NCI-H748 (cell line): Measurements from ENCODE around the gene SELPLG.
"Not testable (repeated sequence)": the region's sequence is repeated elsewhere in the genome, so short reads cannot be mapped to it uniquely, and the experiment has no call there.

Source experiments
- DNase-seq: peaks from one replicate; lab custom pipeline; 2025; ENCODE audit not compliant: unreplicated experiment; lab: John Stamatoyannopoulos, UW

SELPLG gene

GRCh38 chr12:108633534-108634248, at the start of gene SELPLG:
TSS of gene SELPLG (minus strand) at chr12:108633894. CDS start at chr12:108624307, 9,587 bp downstream.
- no peak for DNase-seq

GRCh38 chr12:108681317-108681716, 47.6 kb upstream of the SELPLG start:
- DNase-seq, result no peak

GRCh38 chr12:108679106-108679681, 45.5 kb upstream of the SELPLG start:
- no peak for DNase-seq

GRCh38 chr12:108678104-108678730, 44.5 kb upstream of the SELPLG start:
- DNase-seq, result no peak

GRCh38 chr12:108677381-108677780, 43.7 kb upstream of the SELPLG start:
- DNase-seq, result no peak

- no peak for DNase-seq
Observed at GRCh38 chr12:108676707-108677106, 43.0 kb upstream of the SELPLG start.

GRCh38 chr12:108675792-108676191, 42.1 kb upstream of the SELPLG start:
- DNase-seq, result no peak

GRCh38 chr12:108672054-108672453, 38.4 kb upstream of the SELPLG start:
- no peak for DNase-seq

- no peak for DNase-seq
Observed at GRCh38 chr12:108671110-108671509, 37.4 kb upstream of the SELPLG start.

GRCh38 chr12:108670066-108670631, 36.5 kb upstream of the SELPLG start:
- DNase-seq, result no peak

GRCh38 chr12:108668542-108668941, 34.8 kb upstream of the SELPLG start:
- no peak for DNase-seq

GRCh38 chr12:108668063-108668462, 34.4 kb upstream of the SELPLG start:
- DNase-seq, result no peak

GRCh38 chr12:108667349-108667748, 33.7 kb upstream of the SELPLG start:
- DNase-seq, result no peak

- no peak for DNase-seq
Observed at GRCh38 chr12:108666401-108666881, 32.7 kb upstream of the SELPLG start.

- DNase-seq, result no peak
Observed at GRCh38 chr12:108665608-108666202, 32.0 kb upstream of the SELPLG start.

- DNase-seq, result peak; percentile 74
Observed at GRCh38 chr12:108664338-108665258, 30.9 kb upstream of the SELPLG start.

GRCh38 chr12:108663324-108664015, 29.8 kb upstream of the SELPLG start:
- DNase-seq, result no peak

- not testable (repeated sequence) for DNase-seq
Observed at GRCh38 chr12:108658115-108658514, 24.4 kb upstream of the SELPLG start.

- DNase-seq, result no peak
Observed at GRCh38 chr12:108657130-108657745, 23.5 kb upstream of the SELPLG start.
